Colonic mucosa (tissue), 4 donors: Measurements from ENCODE around the gene ARFGEF3. TPM values are rescaled to one million over a fixed set of nuclear protein-coding genes. Genes with fewer than 3 reads are reported as not detected.

ENCODE experiments used
- DNase-seq: peaks from one replicate; pipeline ENCODE4 v3.0.0-alpha.2; 2020
- H3K27ac ChIP-seq: fragments of 200-600 bp; one replicate; pipeline ENCODE4 v1.8.0; 2021
- H3K27me3 ChIP-seq: fragments of 200-600 bp; one replicate; pipeline ENCODE4 v1.8.0; 2021
- H3K36me3 ChIP-seq: fragments of 200-600 bp; one replicate; pipeline ENCODE4 v1.8.0; 2021
- H3K4me1 ChIP-seq: fragments of 200-600 bp; one replicate; pipeline ENCODE4 v1.8.0; 2021; ENCODE audit warnings: mild to moderate bottlenecking
- H3K4me3 ChIP-seq: fragments of 200-600 bp; one replicate; pipeline ENCODE4 v1.8.0; 2021
- H3K9ac ChIP-seq, 2 donors: one replicate each; pipeline ENCODE4 v1.7.0; 2013; ENCODE audit warnings: control low read depth in 2 of 2, low read depth in 2 of 2, low read length in 2 of 2
- H3K9me3 ChIP-seq: fragments of 200-600 bp; one replicate; pipeline ENCODE4 v1.8.0; 2021
- intact Hi-C: fragments of 100-400 bp; cut with DNase I; formaldehyde crosslinking; loops from one replicate; pipeline ENCODE4 v1.14.1; 2022
- total RNA-seq, 2 donors: library from RNA; stranded (reverse); fragmentation: NEBNext Ultra II Directional in 1 of 2; extraction: Animal tissue kit (Norgen Biotek cat#: 25700) in 1 of 2; gene quantifications; one replicate each; pipeline ENCODE4 v1.2.1, GENCODE V29; 2021
- TF ChIP-seq, protein P1 (sequence below): fragments of 200-600 bp; IDR thresholded peaks from one replicate; pipeline ENCODE4 v1.8.0; 2022; ENCODE audit warnings: antibody characterized with exemption, mild to moderate bottlenecking
- donor health status: healthy.
- donor health status: DM: no; HTN: no; CAD: no.
- donor health status: DM: no; HTN: no; CAD: no.

The ARFGEF3 gene
- total RNA-seq, 2 donors from 2014 or later = 22.2 to 23.8 TPM

DNA sequence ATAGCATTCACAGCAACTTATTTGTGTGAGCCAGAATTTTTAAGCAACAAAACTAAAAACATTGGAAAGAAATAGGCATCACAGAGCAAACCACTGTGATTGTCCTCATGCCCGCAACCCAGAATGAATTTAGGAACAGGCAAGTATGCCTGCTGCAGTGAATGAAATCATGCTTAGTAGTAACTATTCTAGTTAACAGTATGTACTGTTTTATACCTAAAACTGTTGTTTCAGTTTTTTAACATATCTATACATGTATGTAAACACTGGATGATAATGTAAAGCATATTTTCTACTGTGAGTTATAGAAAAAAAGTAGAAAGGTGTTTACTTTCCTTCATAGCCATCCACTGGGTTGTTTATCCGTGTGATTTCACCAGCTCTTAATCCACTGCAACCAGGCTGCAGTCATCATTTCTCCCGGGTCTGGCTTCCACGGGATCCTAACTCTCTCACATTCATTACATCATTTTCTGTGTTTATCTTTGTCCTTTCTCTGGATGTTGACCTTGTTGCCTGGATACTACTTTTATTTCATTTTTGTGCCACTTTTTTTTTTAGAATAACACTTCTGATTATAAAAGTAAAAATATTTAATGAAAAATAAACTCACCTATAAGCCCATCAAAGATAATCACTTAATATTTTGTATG lies 3.6 kb upstream of the ARFGEF3 start:
- TF ChIP-seq, protein P1, sequence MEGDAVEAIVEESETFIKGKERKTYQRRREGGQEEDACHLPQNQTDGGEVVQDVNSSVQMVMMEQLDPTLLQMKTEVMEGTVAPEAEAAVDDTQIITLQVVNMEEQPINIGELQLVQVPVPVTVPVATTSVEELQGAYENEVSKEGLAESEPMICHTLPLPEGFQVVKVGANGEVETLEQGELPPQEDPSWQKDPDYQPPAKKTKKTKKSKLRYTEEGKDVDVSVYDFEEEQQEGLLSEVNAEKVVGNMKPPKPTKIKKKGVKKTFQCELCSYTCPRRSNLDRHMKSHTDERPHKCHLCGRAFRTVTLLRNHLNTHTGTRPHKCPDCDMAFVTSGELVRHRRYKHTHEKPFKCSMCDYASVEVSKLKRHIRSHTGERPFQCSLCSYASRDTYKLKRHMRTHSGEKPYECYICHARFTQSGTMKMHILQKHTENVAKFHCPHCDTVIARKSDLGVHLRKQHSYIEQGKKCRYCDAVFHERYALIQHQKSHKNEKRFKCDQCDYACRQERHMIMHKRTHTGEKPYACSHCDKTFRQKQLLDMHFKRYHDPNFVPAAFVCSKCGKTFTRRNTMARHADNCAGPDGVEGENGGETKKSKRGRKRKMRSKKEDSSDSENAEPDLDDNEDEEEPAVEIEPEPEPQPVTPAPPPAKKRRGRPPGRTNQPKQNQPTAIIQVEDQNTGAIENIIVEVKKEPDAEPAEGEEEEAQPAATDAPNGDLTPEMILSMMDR = no peak
- Histone ChIP-seq H3K4me3 (no peak overlapping the region), H3K36me3 (no peaks in the 10 kb centered on the region), H3K4me1 (no peaks in the 10 kb centered on the region), H3K27ac (no peak overlapping the region), H3K9me3 (no peaks in the 10 kb centered on the region), H3K27me3 (no peaks in the 10 kb centered on the region), H3K9ac (no peak overlapping the region)
- DNase-seq = no peak
- intact Hi-C loops = no loop called here

- H3K9me3 ChIP-seq = no peaks in the 10 kb centered on the region
- no peaks in the 10 kb centered on the region for H3K36me3 ChIP-seq
- no peak overlapping the region for H3K9ac ChIP-seq
- no peaks in the 10 kb centered on the region for H3K4me1 ChIP-seq
- TF ChIP-seq, protein P1 = no peak
- no peaks in the 10 kb centered on the region for H3K27me3 ChIP-seq
- DNase-seq = no peak
- H3K27ac ChIP-seq = no peak overlapping the region
- intact Hi-C loops = no loop called here
- H3K4me3 ChIP-seq = no peak overlapping the region
These were observed 2.5 kb upstream of the ARFGEF3 start for GRCh38 chr6:138159246-138159645.

- H3K9me3 ChIP-seq = no peaks in the 10 kb centered on the region
- no peak for DNase-seq
- no peaks in the 10 kb centered on the region for H3K36me3 ChIP-seq
- no peaks in the 10 kb centered on the region for H3K27me3 ChIP-seq
- no peak overlapping the region for H3K27ac ChIP-seq
- TF ChIP-seq, protein P1 = no peak
- H3K9ac ChIP-seq = peak overlapping the region in 1 of 2 donors; percentile 56
- intact Hi-C loops = no loop called here
- no peaks in the 10 kb centered on the region for H3K4me1 ChIP-seq
- no peak overlapping the region for H3K4me3 ChIP-seq
These were observed 1.2 kb upstream of the ARFGEF3 start for GRCh38 chr6:138160329-138161087.

GRCh38 chr6:138161088-138161337 lies 726 bp upstream of the ARFGEF3 start:
- peak overlapping the region in 1 of 2 donors; percentile 56 for H3K9ac ChIP-seq
- no peak overlapping the region for H3K27ac ChIP-seq
- TF ChIP-seq, protein P1 = no peak
- H3K27me3 ChIP-seq = no peaks in the 10 kb centered on the region
- no peak for DNase-seq
- H3K9me3 ChIP-seq = no peaks in the 10 kb centered on the region
- H3K36me3 ChIP-seq = no peaks in the 10 kb centered on the region
- no peaks in the 10 kb centered on the region for H3K4me1 ChIP-seq
- intact Hi-C loops = no loop called here
- peak overlapping the region; percentile 68 for H3K4me3 ChIP-seq

GRCh38 chr6:138162111-138162954 lies 594 bp downstream of the ARFGEF3 start:
- Histone ChIP-seq H3K36me3 (no peaks in the 10 kb centered on the region), H3K9me3 (no peaks in the 10 kb centered on the region), H3K9ac (peak overlapping the region; percentile 61 to 72), H3K27me3 (no peaks in the 10 kb centered on the region), H3K4me3 (peak overlapping the region; percentile 68), H3K27ac (peak overlapping the region; percentile 78), H3K4me1 (no peaks in the 10 kb centered on the region)
- TF ChIP-seq, protein P1 = no peak
- peak; percentile 38 for DNase-seq
- intact Hi-C loops = no loop called here
